ENCODE results near the gene GALNT10.

The GALNT10 gene

DNA sequence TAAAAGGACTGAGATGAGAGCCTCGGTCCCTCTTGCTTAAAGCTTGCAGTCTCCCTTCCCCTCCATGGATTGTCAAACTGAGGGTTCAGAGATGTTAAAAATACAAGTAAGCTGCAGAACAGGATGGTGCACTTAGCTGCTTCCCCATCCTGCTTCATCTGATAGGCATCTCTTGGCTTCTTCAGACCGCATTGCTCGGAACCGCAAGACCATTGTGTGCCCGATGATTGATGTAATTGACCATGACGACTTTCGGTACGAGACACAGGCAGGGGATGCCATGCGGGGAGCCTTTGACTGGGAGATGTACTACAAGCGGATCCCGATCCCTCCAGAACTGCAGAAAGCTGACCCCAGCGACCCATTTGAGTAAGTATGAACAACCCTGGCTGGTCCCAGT lies 189.7 kb downstream of the GALNT10 start:
- POLR2A ChIA-PET, result no interaction called here
- CTCF ChIA-PET, result interaction anchor here (0.7 to 1.7 kb wide), 5 partner anchors 24 to 200 kb away, joined by 3 to 4 read pairs (median 3); no protein-coding TSS in a partner anchor
- TF ChIP-seq, protein P1, sequence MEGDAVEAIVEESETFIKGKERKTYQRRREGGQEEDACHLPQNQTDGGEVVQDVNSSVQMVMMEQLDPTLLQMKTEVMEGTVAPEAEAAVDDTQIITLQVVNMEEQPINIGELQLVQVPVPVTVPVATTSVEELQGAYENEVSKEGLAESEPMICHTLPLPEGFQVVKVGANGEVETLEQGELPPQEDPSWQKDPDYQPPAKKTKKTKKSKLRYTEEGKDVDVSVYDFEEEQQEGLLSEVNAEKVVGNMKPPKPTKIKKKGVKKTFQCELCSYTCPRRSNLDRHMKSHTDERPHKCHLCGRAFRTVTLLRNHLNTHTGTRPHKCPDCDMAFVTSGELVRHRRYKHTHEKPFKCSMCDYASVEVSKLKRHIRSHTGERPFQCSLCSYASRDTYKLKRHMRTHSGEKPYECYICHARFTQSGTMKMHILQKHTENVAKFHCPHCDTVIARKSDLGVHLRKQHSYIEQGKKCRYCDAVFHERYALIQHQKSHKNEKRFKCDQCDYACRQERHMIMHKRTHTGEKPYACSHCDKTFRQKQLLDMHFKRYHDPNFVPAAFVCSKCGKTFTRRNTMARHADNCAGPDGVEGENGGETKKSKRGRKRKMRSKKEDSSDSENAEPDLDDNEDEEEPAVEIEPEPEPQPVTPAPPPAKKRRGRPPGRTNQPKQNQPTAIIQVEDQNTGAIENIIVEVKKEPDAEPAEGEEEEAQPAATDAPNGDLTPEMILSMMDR (IDR thresholded peaks at IDR 0.05; ENCODE audit: control extremely low read depth, extremely low read depth, low read depth, missing control alignments), result no peak
- no peak for DNase-seq (ENCODE audit: extremely low spot score)

DNA sequence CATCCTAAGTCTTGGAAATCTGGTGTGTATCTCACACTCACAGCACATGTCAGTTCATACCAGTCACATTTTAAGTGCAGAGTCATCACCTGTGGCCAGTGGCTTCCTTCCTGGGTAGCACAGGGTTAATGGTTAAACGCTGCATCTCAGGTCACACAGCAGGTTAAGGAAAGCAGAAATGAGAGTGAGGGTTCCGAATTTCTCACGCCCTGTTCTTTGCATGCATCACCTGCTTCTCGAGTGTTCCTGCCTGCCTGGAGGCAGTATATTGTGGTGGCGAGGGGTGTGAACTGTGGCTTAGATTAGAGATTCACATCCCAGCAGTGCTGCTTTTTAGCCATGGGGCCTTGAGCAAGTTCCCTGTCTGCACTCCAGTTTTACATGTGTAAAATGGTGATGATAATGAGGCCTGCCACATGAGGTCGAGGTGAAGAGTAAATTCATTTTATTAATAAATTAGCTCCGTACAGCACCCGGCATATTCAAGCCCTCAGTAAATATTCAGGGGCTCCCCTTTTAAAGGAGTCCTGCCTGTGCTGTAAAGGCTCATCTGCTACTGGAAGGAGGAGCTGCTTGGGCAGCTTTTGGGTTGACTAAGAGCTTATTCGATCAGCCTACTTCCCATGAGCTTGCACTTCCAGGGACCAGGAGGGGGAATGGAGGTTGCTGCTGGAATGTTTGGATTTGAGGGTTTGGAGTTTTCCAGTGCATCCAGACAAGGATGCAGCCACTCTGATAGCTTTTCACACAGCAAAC lies 194.1 kb downstream of the GALNT10 start:
- peak; percentile 84 for DNase-seq (ENCODE audit: extremely low spot score)
- TF ChIP-seq, protein P1 (IDR thresholded peaks at IDR 0.05; ENCODE audit: control extremely low read depth, extremely low read depth, low read depth, missing control alignments), result no peak
- POLR2A ChIA-PET, result no interaction called here
- CTCF ChIA-PET, result interaction anchor here (0.6 to 7.0 kb wide), 10 partner anchors 9 to 326 kb away, joined by 3 to 43 read pairs (median 4); no protein-coding TSS in a partner anchor

DNA sequence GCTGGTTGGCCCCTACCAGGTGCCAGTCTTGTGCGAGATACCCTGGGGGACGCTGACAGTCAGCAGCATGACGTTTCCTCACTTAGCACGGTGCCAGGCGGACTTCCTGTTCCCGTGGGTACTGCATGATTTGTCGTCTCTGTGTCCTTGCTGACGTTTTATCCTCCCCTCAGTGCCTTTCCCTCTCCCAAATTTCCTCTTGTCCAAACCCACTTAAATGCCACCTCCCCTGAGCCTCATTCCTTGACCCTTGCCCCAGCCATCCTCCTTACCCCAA lies 194.6 kb downstream of the GALNT10 start:
- POLR2A ChIA-PET, result no interaction called here
- TF ChIP-seq, protein P1 (IDR thresholded peaks at IDR 0.05; ENCODE audit: control extremely low read depth, extremely low read depth, low read depth, missing control alignments), result no peak

DNA sequence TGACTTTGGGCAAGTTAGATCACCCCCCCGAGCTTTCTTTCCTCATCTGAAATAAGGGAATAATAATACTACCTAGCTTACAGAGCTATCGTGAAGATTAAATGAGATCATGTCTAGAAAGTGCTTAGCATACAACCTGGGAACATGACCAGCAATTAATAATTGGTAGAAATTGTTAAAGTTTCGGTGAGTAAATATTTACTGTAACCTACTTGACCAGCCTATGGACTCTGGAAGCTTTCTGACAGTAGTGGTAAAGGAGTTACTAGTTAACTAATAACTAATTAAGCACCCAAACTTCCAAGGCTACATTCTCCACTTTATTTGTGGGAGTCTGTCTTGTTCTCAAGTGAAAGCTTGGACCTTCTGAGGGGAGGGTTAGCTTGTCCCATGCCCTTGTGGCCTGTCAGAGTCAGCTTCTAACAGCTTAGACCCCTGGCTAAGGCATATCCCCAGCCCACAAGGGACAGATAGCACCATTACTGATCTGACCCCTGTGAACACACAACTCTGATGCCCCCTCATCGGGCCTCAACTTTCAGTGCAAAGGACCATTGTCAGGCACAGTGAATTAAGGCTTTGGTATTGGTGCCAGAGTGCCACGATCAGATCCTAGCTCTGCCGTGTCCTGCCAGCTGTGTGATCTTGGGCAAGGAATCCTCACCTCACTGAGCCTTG lies 196.6 kb downstream of the GALNT10 start:
- TF ChIP-seq, protein P1 (IDR thresholded peaks at IDR 0.05; ENCODE audit: control extremely low read depth, extremely low read depth, low read depth, missing control alignments), result no peak
- CTCF ChIA-PET, result interaction anchor here (1.0 to 7.0 kb wide), 5 partner anchors 10 to 314 kb away, joined by 4 to 43 read pairs (median 8); partner anchors contain the start of gene GALNT10
- no peak for DNase-seq (ENCODE audit: extremely low spot score)
- POLR2A ChIA-PET, result no interaction called here

More for the DNA sequence above, 194.6 kb downstream of the GALNT10 start:
- CTCF ChIA-PET, result interaction anchor here (1.1 to 7.0 kb wide), 9 partner anchors 9 to 327 kb away, joined by 3 to 43 read pairs (median 4); no protein-coding TSS in a partner anchor
- no peak for DNase-seq (ENCODE audit: extremely low spot score)

DNA sequence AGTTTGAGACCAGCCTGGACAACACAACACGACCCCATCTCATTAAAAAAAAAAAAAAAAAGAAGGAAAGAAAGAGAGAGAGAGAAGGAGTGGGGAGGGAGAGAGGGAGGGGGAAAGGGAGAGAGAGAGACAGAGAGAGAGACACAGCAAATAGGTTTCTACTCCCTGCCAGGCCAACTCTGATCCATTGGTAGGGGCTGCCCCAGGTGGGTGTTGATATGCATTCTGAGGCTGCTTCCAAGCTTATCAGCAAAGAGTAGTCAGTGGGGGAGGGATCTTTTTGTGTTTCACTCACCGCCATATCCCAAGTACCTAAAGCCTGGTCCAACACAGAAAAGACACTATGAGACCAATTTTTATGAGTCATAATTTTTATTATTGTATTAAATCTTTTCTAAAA lies 198.3 kb downstream of the GALNT10 start:
- TF ChIP-seq, protein P1 (IDR thresholded peaks at IDR 0.05; ENCODE audit: control extremely low read depth, extremely low read depth, low read depth, missing control alignments), result no peak
- POLR2A ChIA-PET, result no interaction called here
- DNase-seq (ENCODE audit: extremely low spot score), result no peak
- CTCF ChIA-PET, result interaction anchor here (0.7 to 7.0 kb wide), 3 partner anchors 9 to 72 kb away, joined by 3 to 43 read pairs (median 3); no protein-coding TSS in a partner anchor

DNA sequence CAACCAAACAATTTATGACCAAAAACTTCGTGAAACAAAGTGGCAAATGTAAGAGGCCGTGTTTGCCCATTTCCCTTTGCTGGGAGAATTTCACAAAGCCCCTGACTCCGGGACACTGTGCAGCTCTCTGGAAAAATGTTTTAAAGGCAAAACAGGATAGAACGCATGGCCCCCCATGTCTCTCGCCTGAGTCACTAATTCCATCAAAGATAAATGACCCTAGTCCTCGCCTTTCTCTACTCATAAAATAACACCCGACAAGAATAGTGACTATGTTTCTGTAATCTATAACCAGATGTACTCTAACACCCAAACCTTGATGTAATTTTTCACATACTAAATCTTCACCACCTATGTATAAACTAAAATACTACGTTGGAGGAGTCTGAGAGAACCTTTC lies 199.6 kb downstream of the GALNT10 start:
- TF ChIP-seq, protein P1 (IDR thresholded peaks at IDR 0.05; ENCODE audit: control extremely low read depth, extremely low read depth, low read depth, missing control alignments), result no peak
- DNase-seq (ENCODE audit: extremely low spot score), result no peak
- ChIA-PET POLR2A (no interaction called here), CTCF (no interaction called here)
